ENCODE results near the gene MED15.

Gene MED15

GRCh38 chr22:20510811-20511577 lies 3.6 kb downstream of the MED15 start:
- no peak for DNase-seq (ENCODE audit: low read depth)

- DNase-seq (ENCODE audit: low read depth) = no peak
Observed at GRCh38 chr22:20511578-20512229, 4.3 kb downstream of the MED15 start.

- DNase-seq (ENCODE audit: low read depth) = peak; percentile 78
Observed at GRCh38 chr22:20514658-20515406, 7.4 kb downstream of the MED15 start.

GRCh38 chr22:20516399-20516798 lies 9.0 kb downstream of the MED15 start:
- no peak for DNase-seq (ENCODE audit: low read depth)

GRCh38 chr22:20517422-20517821 lies 10.0 kb downstream of the MED15 start:
- DNase-seq (ENCODE audit: low read depth) = no peak

GRCh38 chr22:20517841-20518592 lies 10.6 kb downstream of the MED15 start:
- DNase-seq (ENCODE audit: low read depth) = no peak

- no peak for DNase-seq (ENCODE audit: low read depth)
Observed at GRCh38 chr22:20519558-20519957, 12.1 kb downstream of the MED15 start.

GRCh38 chr22:20520093-20520511 lies 12.7 kb downstream of the MED15 start:
- DNase-seq (ENCODE audit: low read depth) = no peak

GRCh38 chr22:20522134-20523004 lies 15.0 kb downstream of the MED15 start:
- DNase-seq (ENCODE audit: low read depth) = no peak

- DNase-seq (ENCODE audit: low read depth) = peak; percentile 79
Observed at GRCh38 chr22:20523086-20523983, 15.9 kb downstream of the MED15 start.

- DNase-seq (ENCODE audit: low read depth) = no peak
Observed at GRCh38 chr22:20524004-20524481, 16.6 kb downstream of the MED15 start.

GRCh38 chr22:20525048-20525447 lies 17.6 kb downstream of the MED15 start:
- no peak for DNase-seq (ENCODE audit: low read depth)

- DNase-seq (ENCODE audit: low read depth) = no peak
Observed at GRCh38 chr22:20526305-20526627, 18.9 kb downstream of the MED15 start.

GRCh38 chr22:20526628-20527355 lies 19.4 kb downstream of the MED15 start:
- no peak for DNase-seq (ENCODE audit: low read depth)

GRCh38 chr22:20528405-20528978 lies 21.1 kb downstream of the MED15 start:
- DNase-seq (ENCODE audit: low read depth) = no peak

- DNase-seq (ENCODE audit: low read depth) = peak; percentile 55
Observed at GRCh38 chr22:20530368-20531153, 23.2 kb downstream of the MED15 start.

GRCh38 chr22:20531154-20531403 lies 23.7 kb downstream of the MED15 start:
- DNase-seq (ENCODE audit: low read depth) = no peak

- peak; percentile 73 for DNase-seq (ENCODE audit: low read depth)
Observed at GRCh38 chr22:20531404-20532201, 24.2 kb downstream of the MED15 start.

All from GM04503 (cell line).